Gastroesophageal sphincter (tissue), 3 donors: ENCODE data around the gene TIGD2.

Experiments used
- CTCF ChIP-seq, 4 experiments: fragments of 200-600 bp in 2 of 4; fragments of 450-650 bp in 2 of 4; sonication (generic) in 1 of 4; IDR thresholded peaks; one replicate each; pipeline ENCODE4 v1.5.1; 2017 to 2019; ENCODE audit warnings: antibody characterized with exemption in 4 of 4, mild to moderate bottlenecking in 2 of 4, moderate library complexity in 2 of 4
- EP300 ChIP-seq: sonication (generic); formaldehyde crosslinking; IDR thresholded peaks from one replicate; pipeline ENCODE4 v1.6.1; 2017; ENCODE audit warnings: antibody characterized with exemption, mild to moderate bottlenecking
- POLR2A ChIP-seq, 2 donors: fragments of 450-650 bp; IDR thresholded peaks; one replicate each; pipeline ENCODE4 v1.6.1; 2017; ENCODE audit warnings: antibody characterized with exemption in 2 of 2, mild to moderate bottlenecking in 2 of 2, moderate library complexity in 1 of 2

- TF ChIP-seq POLR2A (IDR thresholded peaks at IDR 0.05) (no peak), CTCF (IDR thresholded peaks at IDR 0.05) (no peak), EP300 (no peak)
Measured at GRCh38 chr4:89164400-89164799, 53.1 kb downstream of the TIGD2 start.
